DOHH2 (cell line): ENCODE data around the gene VPS13A.

Experiments used
- EZH2phosphoT487 ChIP-seq: fragments of 200-600 bp; sonication (generic); IDR thresholded peaks from 2 replicates; pipeline ENCODE4 v1.6.1; 2017; ENCODE audit warnings: borderline replicate concordance, mild to moderate bottlenecking, antibody characterized with exemption, low read length, moderate library complexity, mixed read lengths
- TF ChIP-seq, protein P1 (sequence below): fragments of 200-600 bp; sonication (generic); IDR thresholded peaks from one replicate; pipeline ENCODE4 v1.5.1; 2014; ENCODE audit warnings: antibody characterized with exemption, mild to moderate bottlenecking, low read depth, low read length; ENCODE audit not compliant: poor library complexity, severe bottlenecking

DNA sequence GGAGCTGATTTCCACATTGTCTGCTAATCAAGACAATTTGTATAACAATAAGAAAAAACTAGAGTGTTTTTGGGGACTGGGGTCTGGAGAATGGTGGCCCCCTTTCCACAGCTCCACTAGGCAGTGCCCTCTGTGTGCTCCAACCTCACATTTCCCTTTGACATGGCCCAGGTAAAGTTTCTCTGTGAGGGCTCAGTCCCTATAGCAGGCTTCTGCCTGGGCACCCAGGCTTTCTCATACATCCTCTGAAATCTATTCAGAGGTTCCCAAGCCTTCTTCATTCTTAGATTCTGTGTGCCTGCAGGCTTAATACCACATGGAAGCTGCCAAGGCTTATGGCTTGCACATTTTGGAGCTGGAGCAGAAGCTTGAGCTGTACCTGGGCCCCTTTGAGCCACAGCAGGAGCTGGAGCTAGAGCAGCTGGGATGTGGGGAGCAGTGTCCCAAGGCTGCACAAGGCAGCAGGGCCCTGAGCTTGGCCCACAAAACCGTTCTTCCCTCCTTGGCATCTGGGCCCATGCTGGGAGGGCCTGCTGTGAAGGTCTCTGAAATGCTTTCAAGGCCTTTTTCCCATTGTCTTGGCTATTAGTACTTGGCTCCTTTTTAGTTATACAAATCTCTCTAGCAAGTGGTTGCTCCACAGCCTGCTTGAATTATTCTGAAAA is 49.1 kb upstream of the VPS13A start:
- TF ChIP-seq EZH2phosphoT487: no peak
- TF ChIP-seq, protein P1, sequence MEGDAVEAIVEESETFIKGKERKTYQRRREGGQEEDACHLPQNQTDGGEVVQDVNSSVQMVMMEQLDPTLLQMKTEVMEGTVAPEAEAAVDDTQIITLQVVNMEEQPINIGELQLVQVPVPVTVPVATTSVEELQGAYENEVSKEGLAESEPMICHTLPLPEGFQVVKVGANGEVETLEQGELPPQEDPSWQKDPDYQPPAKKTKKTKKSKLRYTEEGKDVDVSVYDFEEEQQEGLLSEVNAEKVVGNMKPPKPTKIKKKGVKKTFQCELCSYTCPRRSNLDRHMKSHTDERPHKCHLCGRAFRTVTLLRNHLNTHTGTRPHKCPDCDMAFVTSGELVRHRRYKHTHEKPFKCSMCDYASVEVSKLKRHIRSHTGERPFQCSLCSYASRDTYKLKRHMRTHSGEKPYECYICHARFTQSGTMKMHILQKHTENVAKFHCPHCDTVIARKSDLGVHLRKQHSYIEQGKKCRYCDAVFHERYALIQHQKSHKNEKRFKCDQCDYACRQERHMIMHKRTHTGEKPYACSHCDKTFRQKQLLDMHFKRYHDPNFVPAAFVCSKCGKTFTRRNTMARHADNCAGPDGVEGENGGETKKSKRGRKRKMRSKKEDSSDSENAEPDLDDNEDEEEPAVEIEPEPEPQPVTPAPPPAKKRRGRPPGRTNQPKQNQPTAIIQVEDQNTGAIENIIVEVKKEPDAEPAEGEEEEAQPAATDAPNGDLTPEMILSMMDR: no peak
